Transverse colon (tissue), 4 donors: ENCODE data around the gene CYP4F8. TPM values are rescaled to one million over a fixed set of nuclear protein-coding genes. Genes with fewer than 3 reads are reported as not detected.
A peak's percentile ranks its signal among the peaks of the same experiment; 100 is the strongest.

ENCODE experiments used
- DNase-seq: peaks from one replicate; pipeline ENCODE4 v3.0.0-alpha.2; 2019
- H3K27ac ChIP-seq, 4 donors: fragments of 200-600 bp; sonication (generic); 2 replicates each; pipeline ENCODE4 v1.5.1; 2016 to 2018; ENCODE audit warnings: inconsistent platforms in 4 of 4
- H3K27me3 ChIP-seq: fragments of 200-600 bp; sonication (generic); 2 replicates; pipeline ENCODE4 v1.5.1; 2017; ENCODE audit warnings: inconsistent platforms
- H3K36me3 ChIP-seq, 4 donors: fragments of 200-600 bp; sonication (generic); 2 replicates each; pipeline ENCODE4 v1.5.1; 2017 to 2019; ENCODE audit warnings: inconsistent platforms in 4 of 4
- H3K4me1 ChIP-seq, 4 donors: fragments of 200-600 bp; sonication (generic); 2 replicates each; pipeline ENCODE4 v1.5.1; 2017 to 2020; ENCODE audit warnings: inconsistent platforms in 4 of 4
- H3K4me3 ChIP-seq, 4 donors: fragments of 200-600 bp; sonication (generic); 1 replicate in 1 of 4; 2 replicates in 3 of 4; pipeline versions ENCODE4 v1.5.1 to v1.6.1; 2017 to 2019; ENCODE audit warnings: inconsistent platforms in 4 of 4
- H3K9me3 ChIP-seq, 2 donors: fragments of 200-600 bp; sonication (generic); 2 replicates each; pipeline ENCODE4 v1.5.1; 2017 to 2019; ENCODE audit warnings: inconsistent platforms in 2 of 2
- EP300 ChIP-seq: sonication (generic); formaldehyde crosslinking; IDR thresholded peaks from one replicate; pipeline ENCODE4 v1.6.1; 2017; ENCODE audit warnings: antibody characterized with exemption, low read depth
- POLR2A ChIP-seq: fragments of 450-650 bp; IDR thresholded peaks from one replicate; pipeline ENCODE4 v1.6.1; 2016; ENCODE audit warnings: antibody characterized with exemption, mild to moderate bottlenecking, moderate library complexity
- POLR2AphosphoS5 ChIP-seq, 3 donors: sonication (generic); formaldehyde crosslinking; IDR thresholded peaks; one replicate each; pipeline ENCODE4 v1.6.1; 2016; ENCODE audit warnings: antibody characterized with exemption in 3 of 3
- WGBS, 2 donors: methylation state at CpG; one replicate each; pipeline ENCODE4 v1.1.5; 2018; ENCODE audit warnings: low coverage in 1 of 2; 5-methylcytosine and 5-hydroxymethylcytosine counted together
- in situ Hi-C, 4 donors: fragments of 200-750 bp; cut with MboI; loops; one replicate each; pipeline versions ENCODE4 v1.15.0 to v1.15.1; 2017; ENCODE audit warnings: low sequenced_read_pairs in 3 of 4, low pct_ligation_motif_present in 1 of 4, low pct_unique_long_range_greater_than_20kb in 1 of 4
- intact Hi-C: fragments of 100-400 bp; cut with DNase I; formaldehyde crosslinking; loops from one replicate; pipeline ENCODE4 v1.15.1; 2023; ENCODE audit warnings: low total_unique reads
- total RNA-seq, 4 donors: library from RNA; depleted of rRNA; stranded (reverse); fragments of >200 nt; gene quantifications; one replicate each; pipeline ENCODE4 v1.1.0, GENCODE V29; 2016
- TF ChIP-seq, protein P1 (sequence below), 5 experiments: fragments of 200-600 bp in 3 of 5; fragments of 450-650 bp in 2 of 5; sonication (generic) in 3 of 5; IDR thresholded peaks; 1 replicate in 2 of 5; 2 replicates in 3 of 5; pipeline ENCODE4 v1.5.1; 2016 to 2017; ENCODE audit warnings: antibody characterized with exemption in 5 of 5, inconsistent platforms in 3 of 5, mild to moderate bottlenecking in 2 of 5, moderate library complexity in 1 of 5

Gene CYP4F8
- total RNA-seq, 4 donors from 2014 or later, result not detected

DNA sequence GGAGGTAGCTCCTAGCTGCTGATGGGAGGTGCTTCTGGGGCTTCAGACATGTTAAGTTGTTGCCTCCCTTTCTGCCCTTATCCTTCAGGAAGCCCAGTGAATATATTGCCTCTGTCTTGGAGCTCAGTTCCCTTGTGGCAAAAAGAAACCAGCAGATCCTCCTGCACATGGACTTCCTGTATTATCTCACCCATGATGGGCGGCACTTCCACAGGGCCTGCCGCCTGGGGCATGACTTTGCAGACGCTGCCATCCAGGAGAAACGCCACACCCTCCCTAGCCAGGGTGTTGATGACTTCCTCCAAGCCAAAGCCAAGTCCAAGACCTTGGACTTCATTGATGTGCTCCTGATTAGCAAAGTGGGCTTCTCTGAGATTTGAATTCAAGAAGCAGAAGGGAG is 51.9 kb downstream of the CYP4F8 start:
- Histone ChIP-seq H3K9me3 (no peaks in the 10 kb centered on the region), H3K4me3 (no peak overlapping the region), H3K27me3 (no peaks in the 10 kb centered on the region), H3K4me1 (peaks cover 0 to 6% (median 0%) of the 10 kb centered on the region in 4 donors), H3K36me3 (no peaks in the 10 kb centered on the region), H3K27ac (peak overlapping the region in 1 of 4 donors; percentile 13)
- peak in 1 of 3 donors; percentile 9 for TF ChIP-seq POLR2AphosphoS5 (IDR thresholded peaks at IDR 0.05)
- no peak for TF ChIP-seq POLR2A
- TF ChIP-seq, protein P1, sequence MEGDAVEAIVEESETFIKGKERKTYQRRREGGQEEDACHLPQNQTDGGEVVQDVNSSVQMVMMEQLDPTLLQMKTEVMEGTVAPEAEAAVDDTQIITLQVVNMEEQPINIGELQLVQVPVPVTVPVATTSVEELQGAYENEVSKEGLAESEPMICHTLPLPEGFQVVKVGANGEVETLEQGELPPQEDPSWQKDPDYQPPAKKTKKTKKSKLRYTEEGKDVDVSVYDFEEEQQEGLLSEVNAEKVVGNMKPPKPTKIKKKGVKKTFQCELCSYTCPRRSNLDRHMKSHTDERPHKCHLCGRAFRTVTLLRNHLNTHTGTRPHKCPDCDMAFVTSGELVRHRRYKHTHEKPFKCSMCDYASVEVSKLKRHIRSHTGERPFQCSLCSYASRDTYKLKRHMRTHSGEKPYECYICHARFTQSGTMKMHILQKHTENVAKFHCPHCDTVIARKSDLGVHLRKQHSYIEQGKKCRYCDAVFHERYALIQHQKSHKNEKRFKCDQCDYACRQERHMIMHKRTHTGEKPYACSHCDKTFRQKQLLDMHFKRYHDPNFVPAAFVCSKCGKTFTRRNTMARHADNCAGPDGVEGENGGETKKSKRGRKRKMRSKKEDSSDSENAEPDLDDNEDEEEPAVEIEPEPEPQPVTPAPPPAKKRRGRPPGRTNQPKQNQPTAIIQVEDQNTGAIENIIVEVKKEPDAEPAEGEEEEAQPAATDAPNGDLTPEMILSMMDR (IDR thresholded peaks at IDR 0.05), result no peak
- intact Hi-C loops, result no loop called here
- in situ Hi-C loops, result no loop called here
- 47% methylated on average over 4 of the region's 4 CpGs; no CpG with 5 or more reads in 1 of the 2 donors for WGBS, 2 donors
- DNase-seq, result peak; percentile 67

DNA sequence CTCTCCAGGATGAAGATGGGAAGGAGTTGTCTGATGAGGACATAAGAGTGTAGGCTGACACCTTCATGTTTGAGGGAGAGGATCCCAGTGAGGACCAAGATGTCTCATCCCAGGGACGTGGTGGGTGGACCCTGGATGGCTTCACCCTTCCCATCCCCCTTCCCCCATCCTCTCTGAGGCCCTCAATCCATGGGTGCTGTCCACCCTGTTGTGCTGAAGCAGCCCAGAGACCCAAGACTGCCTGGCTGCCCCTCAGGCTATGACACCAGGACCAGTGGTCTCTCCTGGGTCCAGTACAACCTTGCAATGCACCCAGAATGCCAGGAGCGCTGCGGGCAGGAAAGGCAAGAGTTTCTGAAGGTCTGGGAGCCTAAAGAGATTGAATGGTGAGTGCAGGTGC is 54.4 kb downstream of the CYP4F8 start:
- DNase-seq, result no peak
- Histone ChIP-seq H3K27ac (no peak overlapping the region), H3K36me3 (no peaks in the 10 kb centered on the region), H3K27me3 (no peaks in the 10 kb centered on the region), H3K9me3 (no peaks in the 10 kb centered on the region), H3K4me1 (peaks cover 4 to 24% (median 14%) of the 10 kb centered on the region in 4 donors), H3K4me3 (no peak overlapping the region)
- in situ Hi-C loops, result no loop called here
- 72% methylated on average over 3 of the region's 3 CpGs; no CpG with 5 or more reads in 1 of the 2 donors for WGBS, 2 donors
- intact Hi-C loops, result no loop called here
- no peak for TF ChIP-seq EP300
- TF ChIP-seq, protein P1 (IDR thresholded peaks at IDR 0.05), result no peak

DNA sequence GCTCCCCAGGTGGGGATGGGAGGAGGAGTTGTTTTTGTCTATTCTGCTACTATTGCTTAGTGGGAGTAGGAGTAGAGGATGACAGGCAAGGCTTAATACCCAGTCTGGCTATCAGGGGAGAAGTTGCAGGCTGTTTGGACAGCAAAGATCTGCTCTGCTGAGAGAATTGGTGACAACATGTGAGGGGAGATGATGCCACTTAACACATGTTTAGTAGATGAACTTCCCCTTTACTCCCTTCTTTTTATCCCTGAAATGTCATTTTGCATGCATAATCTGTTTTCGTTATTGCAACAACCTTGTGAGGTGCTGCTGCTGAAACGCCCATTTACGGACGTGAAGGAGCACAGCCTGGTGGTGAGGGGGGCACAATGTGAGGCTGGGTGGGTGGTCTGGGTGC is 54.9 kb downstream of the CYP4F8 start:
- H3K4me1 ChIP-seq, result peaks cover 7 to 29% (median 18%) of the 10 kb centered on the region in 4 donors
- in situ Hi-C loops, result loop anchor here in 1 of 4 donors (5.0 kb wide), 1 partner anchor 107 kb away; no protein-coding TSS in a partner anchor
- H3K4me3 ChIP-seq, result no peak overlapping the region
- no peak overlapping the region for H3K27ac ChIP-seq
- no peaks in the 10 kb centered on the region for H3K9me3 ChIP-seq
- WGBS, 2 donors, result 61 to 75% methylated on average over 4 of the region's 4 CpGs
- no peaks in the 10 kb centered on the region for H3K36me3 ChIP-seq
- intact Hi-C loops, result no loop called here
- H3K27me3 ChIP-seq, result no peaks in the 10 kb centered on the region
- no peak for TF ChIP-seq POLR2AphosphoS5 (IDR thresholded peaks at IDR 0.05)
- no peak for TF ChIP-seq POLR2A
- TF ChIP-seq, protein P1 (IDR thresholded peaks at IDR 0.05), result no peak
- TF ChIP-seq EP300, result no peak
- no peak for DNase-seq

DNA sequence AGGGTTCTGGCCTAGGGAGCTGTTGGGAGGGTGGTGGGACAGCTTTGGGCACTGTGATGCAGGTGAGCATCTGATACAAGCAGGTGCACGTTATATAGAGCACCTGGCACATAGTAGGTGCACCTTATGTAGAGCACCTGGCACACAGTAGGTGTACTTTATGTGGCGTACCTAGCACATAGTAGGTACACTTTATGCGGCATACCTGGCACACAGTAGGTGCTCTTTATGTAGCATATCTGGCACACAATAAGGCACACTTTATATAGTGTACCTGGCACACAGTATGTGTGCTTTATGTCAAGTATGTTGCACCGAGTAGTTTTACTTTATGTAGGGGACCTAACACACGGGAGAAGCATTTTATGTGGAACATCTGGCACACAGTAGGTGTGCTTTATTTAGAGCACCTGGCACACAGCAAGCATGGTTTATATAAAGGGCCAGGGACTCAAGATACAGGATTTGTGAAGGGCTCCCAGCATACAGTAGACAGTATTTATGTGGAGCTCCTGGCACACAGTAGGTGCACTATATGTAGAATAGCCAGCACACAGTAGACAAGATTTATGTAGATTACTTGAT is 56.3 kb downstream of the CYP4F8 start:
- H3K4me3 ChIP-seq, result no peak overlapping the region
- DNase-seq, result no peak
- no peak for TF ChIP-seq POLR2A
- TF ChIP-seq EP300, result no peak
- TF ChIP-seq, protein P1 (IDR thresholded peaks at IDR 0.05), result no peak
- TF ChIP-seq POLR2AphosphoS5 (IDR thresholded peaks at IDR 0.05), result no peak
- no peaks in the 10 kb centered on the region for H3K9me3 ChIP-seq
- no peaks in the 10 kb centered on the region for H3K36me3 ChIP-seq
- H3K27me3 ChIP-seq, result no peaks in the 10 kb centered on the region
- H3K4me1 ChIP-seq, result peaks cover 7 to 29% (median 18%) of the 10 kb centered on the region in 4 donors
- 60% methylated on average over 5 of the region's 5 CpGs; no CpG with 5 or more reads in 1 of the 2 donors for WGBS, 2 donors
- H3K27ac ChIP-seq, result peak overlapping the region in 3 of 4 donors; percentile 87 to 88 (median 87)
- in situ Hi-C loops (loop anchor here in 1 of 4 donors (5.0 kb wide), 1 partner anchor 106 kb away; no protein-coding TSS in a partner anchor), intact Hi-C loops (no loop called here)
